Liver (tissue), 9 donors: ENCODE measurements around the gene CTBP1. TPM values are rescaled to one million over a fixed set of nuclear protein-coding genes. Genes with fewer than 3 reads are reported as not detected.

ENCODE experiments used
- DNase-seq: peaks from one replicate; pipeline ENCODE4 v3.0.0-alpha.2; 2017; ENCODE audit warnings: low spot score
- H3K27ac ChIP-seq, 2 donors: one replicate each; pipeline ENCODE4 v1.7.0; 2013; ENCODE audit warnings: inconsistent platforms in 2 of 2, low read length in 2 of 2, control low read depth in 1 of 2, low read depth in 1 of 2, mild to moderate bottlenecking in 1 of 2
- H3K27me3 ChIP-seq, 4 donors: one replicate each; pipeline versions ENCODE4 v1.6.1 to v1.7.0; 2013; ENCODE audit warnings: low read length in 3 of 4, inconsistent platforms in 1 of 4, mild to moderate bottlenecking in 1 of 4, moderate library complexity in 1 of 4; ENCODE audit not compliant: control insufficient read depth in 4 of 4, insufficient read depth in 4 of 4
- H3K36me3 ChIP-seq, 4 donors: one replicate each; pipeline versions ENCODE4 v1.6.1 to v1.7.0; 2013; ENCODE audit warnings: low read length in 3 of 4, mild to moderate bottlenecking in 3 of 4, low read depth in 1 of 4, moderate library complexity in 1 of 4; ENCODE audit not compliant: control insufficient read depth in 4 of 4, insufficient read depth in 3 of 4
- H3K4me1 ChIP-seq, 4 donors: one replicate each; pipeline versions ENCODE4 v1.6.1 to v1.7.0; 2013; ENCODE audit warnings: low read length in 3 of 4, mild to moderate bottlenecking in 3 of 4, moderate library complexity in 1 of 4; ENCODE audit not compliant: control insufficient read depth in 4 of 4, insufficient read depth in 4 of 4
- H3K4me3 ChIP-seq, 3 donors: one replicate each; pipeline versions ENCODE4 v1.6.1 to v1.7.0; 2013; ENCODE audit warnings: low read length in 3 of 3, control low read depth in 1 of 3, low read depth in 1 of 3, mild to moderate bottlenecking in 1 of 3
- H3K9ac ChIP-seq, 2 donors: one replicate each; pipeline ENCODE4 v1.7.0; 2013; ENCODE audit warnings: low read length in 2 of 2, mild to moderate bottlenecking in 2 of 2, moderate library complexity in 2 of 2, control low read depth in 1 of 2, low read depth in 1 of 2
- H3K9me3 ChIP-seq, 4 donors: one replicate each; pipeline versions ENCODE4 v1.6.1 to v1.7.0; 2013; ENCODE audit warnings: low read length in 3 of 4; ENCODE audit not compliant: control insufficient read depth in 4 of 4
- EGR1 ChIP-seq, 2 donors: IDR thresholded peaks; 2 replicates each; pipeline ENCODE4 v1.6.1; 2016 to 2018; ENCODE audit warnings: antibody characterized with exemption in 2 of 2, low read depth in 2 of 2
- FOXA1 ChIP-seq: IDR thresholded peaks from 2 replicates; pipeline ENCODE4 v1.6.1; 2016; ENCODE audit warnings: antibody characterized with exemption
- FOXA2 ChIP-seq: IDR thresholded peaks from 2 replicates; pipeline ENCODE4 v1.6.1; 2016; ENCODE audit warnings: antibody characterized with exemption
- GABPA ChIP-seq, 2 donors: IDR thresholded peaks in 1 of 2; conservative IDR thresholded peaks in 1 of 2; 2 replicates each; pipeline ENCODE4 v1.6.1; 2016; ENCODE audit warnings: antibody characterized with exemption in 2 of 2, mild to moderate bottlenecking in 1 of 2, moderate library complexity in 1 of 2
- HNF4A ChIP-seq, 2 donors: conservative IDR thresholded peaks; 2 replicates each; pipeline ENCODE4 v1.6.1; 2016; ENCODE audit warnings: antibody characterized with exemption in 2 of 2, mild to moderate bottlenecking in 2 of 2
- HNF4G ChIP-seq: IDR thresholded peaks from 2 replicates; pipeline ENCODE4 v1.6.1; 2016; ENCODE audit warnings: antibody characterized with exemption
- JUND ChIP-seq, 2 donors: IDR thresholded peaks; 2 replicates each; pipeline ENCODE4 v1.6.1; 2016; ENCODE audit warnings: antibody characterized with exemption in 2 of 2
- NR2F2 ChIP-seq: IDR thresholded peaks from 2 replicates; pipeline ENCODE4 v1.6.1; 2016; ENCODE audit warnings: antibody characterized with exemption
- RAD21 ChIP-seq, 2 donors: IDR thresholded peaks; 2 replicates each; pipeline ENCODE4 v1.6.1; 2016; ENCODE audit warnings: antibody characterized with exemption in 2 of 2, mild to moderate bottlenecking in 2 of 2
- RXRA ChIP-seq, 2 donors: IDR thresholded peaks; 2 replicates each; pipeline ENCODE4 v1.6.1; 2017 to 2018; ENCODE audit warnings: antibody characterized with exemption in 2 of 2, mild to moderate bottlenecking in 1 of 2
- SP1 ChIP-seq: IDR thresholded peaks from 2 replicates; pipeline ENCODE4 v1.6.1; 2018; ENCODE audit warnings: antibody characterized with exemption, mild to moderate bottlenecking
- TAF1 ChIP-seq: conservative IDR thresholded peaks from 2 replicates; pipeline ENCODE4 v1.6.1; 2016; ENCODE audit warnings: antibody characterized with exemption, mild to moderate bottlenecking
- YY1 ChIP-seq: IDR thresholded peaks from 2 replicates; pipeline ENCODE4 v1.6.1; 2016; ENCODE audit warnings: antibody characterized with exemption, mild to moderate bottlenecking
- WGBS: extraction: QIAGEN DNeasy Blood & Tissue Kit; methylation state at CpG from one replicate; pipeline ENCODE4 v1.1.7; 2013; 5-methylcytosine and 5-hydroxymethylcytosine counted together
- polyA plus RNA-seq, 2 donors: library from polyadenylated mRNA; stranded (reverse) in 1 of 2; unstranded in 1 of 2; fragments of 200-250 nt in 1 of 2; fragments of >200 nt in 1 of 2; fragmentation: Nextera tagmentation in 1 of 2; extraction: Ambion mirVana in 1 of 2; gene quantifications; one replicate each; pipeline versions ENCODE4 v1.2.1 to v1.2.3, GENCODE V29; 2013 to 2015
- total RNA-seq, 2 donors: library from RNA; depleted of rRNA; stranded (reverse); fragments of >200 nt; gene quantifications; one replicate each; pipeline ENCODE4 v1.2.3, GENCODE V29; 2014
- TF ChIP-seq, protein P1 (sequence below): IDR thresholded peaks from 2 replicates; pipeline ENCODE4 v1.6.1; 2016; ENCODE audit warnings: antibody characterized with exemption
- TF ChIP-seq, protein P2 (sequence below): fragments of 150-350 bp; IDR thresholded peaks from 2 replicates; pipeline ENCODE4 v1.5.1; 2017; ENCODE audit warnings: improper control_type of control experiment, low read depth, low read length; ENCODE audit not compliant: missing input control
- TF ChIP-seq, protein P3 (sequence below): IDR thresholded peaks from 2 replicates; pipeline ENCODE4 v1.6.1; 2016; ENCODE audit warnings: antibody characterized with exemption
- TF ChIP-seq, protein P4 (sequence below): IDR thresholded peaks from 2 replicates; pipeline ENCODE4 v1.6.1; 2016; ENCODE audit warnings: antibody characterized with exemption
- donor health status: healthy.
- donor health status: healthy.
- donor health status: healthy.
- donor health status: healthy.
- donor health status: healthy.

The CTBP1 gene
- total and polyA plus RNA-seq, 4 donors, result 27.5 to 156 (median 79.5) TPM

DNA sequence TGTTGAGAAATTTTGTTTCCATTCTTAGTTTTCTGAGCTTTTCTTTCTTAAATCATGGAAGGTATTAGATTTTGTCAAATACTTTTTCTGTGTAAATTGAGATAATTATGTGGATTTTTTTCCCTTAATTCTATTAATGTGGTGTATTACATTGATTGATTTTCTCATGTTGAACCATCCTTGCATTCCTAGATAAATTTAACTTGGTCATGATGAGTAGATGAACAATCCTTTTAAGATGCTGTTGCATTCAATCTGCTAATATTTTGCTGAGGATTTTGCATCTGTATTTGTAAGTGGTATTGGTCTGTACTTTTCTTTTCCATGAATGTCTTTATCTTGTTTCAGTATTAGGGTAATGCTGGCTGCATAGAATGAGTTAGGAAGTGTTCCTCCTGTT, 20.3 kb upstream of the CTBP1 start:
- no peak overlapping the region for H3K9ac ChIP-seq
- H3K36me3 ChIP-seq, result no peaks in the 10 kb centered on the region
- H3K4me1 ChIP-seq, result no peaks in the 10 kb centered on the region
- no peak for DNase-seq
- TF ChIP-seq GABPA (IDR thresholded peaks at IDR 0.05 in 1 of 2, conservative IDR thresholded peaks at IDR 0.05 in 1 of 2) (no peak), HNF4A (conservative IDR thresholded peaks at IDR 0.05) (no peak), JUND (IDR thresholded peaks at IDR 0.05) (no peak), RAD21 (IDR thresholded peaks at IDR 0.05) (no peak), EGR1 (IDR thresholded peaks at IDR 0.05; ENCODE audit: low read depth in 2 of 2) (no peak), FOXA1 (no peak), FOXA2 (no peak), YY1 (no peak), NR2F2 (no peak)
- TF ChIP-seq, protein P1, sequence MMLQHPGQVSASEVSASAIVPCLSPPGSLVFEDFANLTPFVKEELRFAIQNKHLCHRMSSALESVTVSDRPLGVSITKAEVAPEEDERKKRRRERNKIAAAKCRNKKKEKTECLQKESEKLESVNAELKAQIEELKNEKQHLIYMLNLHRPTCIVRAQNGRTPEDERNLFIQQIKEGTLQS, result no peak
- TF ChIP-seq, protein P2, sequence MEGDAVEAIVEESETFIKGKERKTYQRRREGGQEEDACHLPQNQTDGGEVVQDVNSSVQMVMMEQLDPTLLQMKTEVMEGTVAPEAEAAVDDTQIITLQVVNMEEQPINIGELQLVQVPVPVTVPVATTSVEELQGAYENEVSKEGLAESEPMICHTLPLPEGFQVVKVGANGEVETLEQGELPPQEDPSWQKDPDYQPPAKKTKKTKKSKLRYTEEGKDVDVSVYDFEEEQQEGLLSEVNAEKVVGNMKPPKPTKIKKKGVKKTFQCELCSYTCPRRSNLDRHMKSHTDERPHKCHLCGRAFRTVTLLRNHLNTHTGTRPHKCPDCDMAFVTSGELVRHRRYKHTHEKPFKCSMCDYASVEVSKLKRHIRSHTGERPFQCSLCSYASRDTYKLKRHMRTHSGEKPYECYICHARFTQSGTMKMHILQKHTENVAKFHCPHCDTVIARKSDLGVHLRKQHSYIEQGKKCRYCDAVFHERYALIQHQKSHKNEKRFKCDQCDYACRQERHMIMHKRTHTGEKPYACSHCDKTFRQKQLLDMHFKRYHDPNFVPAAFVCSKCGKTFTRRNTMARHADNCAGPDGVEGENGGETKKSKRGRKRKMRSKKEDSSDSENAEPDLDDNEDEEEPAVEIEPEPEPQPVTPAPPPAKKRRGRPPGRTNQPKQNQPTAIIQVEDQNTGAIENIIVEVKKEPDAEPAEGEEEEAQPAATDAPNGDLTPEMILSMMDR, result no peak
- TF ChIP-seq, protein P3, sequence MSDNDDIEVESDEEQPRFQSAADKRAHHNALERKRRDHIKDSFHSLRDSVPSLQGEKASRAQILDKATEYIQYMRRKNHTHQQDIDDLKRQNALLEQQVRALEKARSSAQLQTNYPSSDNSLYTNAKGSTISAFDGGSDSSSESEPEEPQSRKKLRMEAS, result no peak
- TF ChIP-seq, protein P4, sequence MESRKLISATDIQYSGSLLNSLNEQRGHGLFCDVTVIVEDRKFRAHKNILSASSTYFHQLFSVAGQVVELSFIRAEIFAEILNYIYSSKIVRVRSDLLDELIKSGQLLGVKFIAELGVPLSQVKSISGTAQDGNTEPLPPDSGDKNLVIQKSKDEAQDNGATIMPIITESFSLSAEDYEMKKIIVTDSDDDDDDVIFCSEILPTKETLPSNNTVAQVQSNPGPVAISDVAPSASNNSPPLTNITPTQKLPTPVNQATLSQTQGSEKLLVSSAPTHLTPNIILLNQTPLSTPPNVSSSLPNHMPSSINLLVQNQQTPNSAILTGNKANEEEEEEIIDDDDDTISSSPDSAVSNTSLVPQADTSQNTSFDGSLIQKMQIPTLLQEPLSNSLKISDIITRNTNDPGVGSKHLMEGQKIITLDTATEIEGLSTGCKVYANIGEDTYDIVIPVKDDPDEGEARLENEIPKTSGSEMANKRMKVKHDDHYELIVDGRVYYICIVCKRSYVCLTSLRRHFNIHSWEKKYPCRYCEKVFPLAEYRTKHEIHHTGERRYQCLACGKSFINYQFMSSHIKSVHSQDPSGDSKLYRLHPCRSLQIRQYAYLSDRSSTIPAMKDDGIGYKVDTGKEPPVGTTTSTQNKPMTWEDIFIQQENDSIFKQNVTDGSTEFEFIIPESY, result no peak
- no peak overlapping the region for H3K4me3 ChIP-seq
- no peaks in the 10 kb centered on the region for H3K27me3 ChIP-seq
- no peak overlapping the region for H3K27ac ChIP-seq
- no peaks in the 10 kb centered on the region for H3K9me3 ChIP-seq

DNA sequence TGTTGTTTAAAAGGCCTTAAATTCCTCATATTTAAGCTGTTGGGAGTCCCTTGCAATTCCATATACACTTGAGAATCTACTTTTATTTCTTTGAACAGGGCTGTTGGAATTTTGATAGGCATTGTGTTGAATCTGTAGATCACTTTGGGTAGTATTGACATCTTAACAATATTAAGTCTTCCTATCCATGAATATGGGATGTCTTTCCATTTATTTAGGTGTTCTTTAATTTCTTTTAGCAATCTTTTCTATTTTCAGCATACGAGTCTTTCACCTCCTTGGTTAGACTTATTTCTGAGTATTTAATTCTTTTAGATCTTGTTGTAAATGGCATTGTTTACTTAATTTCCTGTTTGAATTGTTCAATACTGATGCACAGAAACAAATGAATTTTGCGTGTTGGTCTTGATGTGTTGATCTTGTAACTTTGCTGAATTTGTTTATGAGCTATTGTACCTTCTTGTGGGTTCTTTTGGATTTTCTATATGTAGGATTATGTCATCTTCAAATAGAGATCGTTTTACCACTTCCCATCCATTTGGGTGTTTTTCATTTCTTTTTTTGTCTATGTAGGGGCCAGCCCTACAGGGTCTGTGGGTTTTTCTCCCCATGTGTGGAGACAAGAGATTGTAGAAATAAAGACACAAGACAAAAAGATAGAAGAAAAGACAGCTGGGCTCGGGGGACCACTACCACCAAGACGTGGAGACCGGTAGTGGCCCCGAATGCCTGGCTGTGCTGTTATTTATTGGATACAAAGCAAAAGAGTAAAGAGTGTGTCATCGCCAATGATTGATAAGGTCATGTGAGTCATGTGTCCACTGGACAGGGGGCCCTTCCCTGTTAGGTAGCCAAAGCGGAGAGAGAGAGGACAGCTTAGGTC, 18.2 kb upstream of the CTBP1 start:
- H3K27ac ChIP-seq, result no peak overlapping the region
- H3K27me3 ChIP-seq, result no peaks in the 10 kb centered on the region
- no peak for TF ChIP-seq GABPA (IDR thresholded peaks at IDR 0.05 in 1 of 2, conservative IDR thresholded peaks at IDR 0.05 in 1 of 2)
- TF ChIP-seq, protein P3, result no peak
- no peak for TF ChIP-seq HNF4G
- no peak for TF ChIP-seq JUND (IDR thresholded peaks at IDR 0.05)
- no peak for TF ChIP-seq SP1
- TF ChIP-seq RXRA (IDR thresholded peaks at IDR 0.05), result no peak
- no peak for TF ChIP-seq EGR1 (IDR thresholded peaks at IDR 0.05; ENCODE audit: low read depth in 2 of 2)
- TF ChIP-seq YY1, result no peak
- TF ChIP-seq NR2F2, result no peak
- TF ChIP-seq TAF1, result no peak
- TF ChIP-seq, protein P1, result no peak
- no peak overlapping the region for H3K4me3 ChIP-seq
- H3K9ac ChIP-seq, result no peak overlapping the region
- WGBS, result 83% methylated on average over 9 of the region's 9 CpGs
- H3K9me3 ChIP-seq, result no peaks in the 10 kb centered on the region
- no peak for DNase-seq
- no peaks in the 10 kb centered on the region for H3K36me3 ChIP-seq
- H3K4me1 ChIP-seq, result no peaks in the 10 kb centered on the region
